Heart left ventricle (tissue), 13 donors: ENCODE measurements around the gene NECAB2.

Source experiments
- CTCF ChIP-seq, 12 donors: fragments of 200-600 bp; sonication (generic) in 4 of 12; IDR thresholded peaks; one replicate each; pipeline versions ENCODE4 v1.5.0 to v1.8.0; 2018 to 2022; ENCODE audit warnings: antibody characterized with exemption in 12 of 12, mild to moderate bottlenecking in 5 of 12
- POLR2A ChIP-seq, 2 donors: fragments of 450-650 bp; IDR thresholded peaks; one replicate each; pipeline ENCODE4 v1.6.1; 2017; ENCODE audit warnings: antibody characterized with exemption in 2 of 2, mild to moderate bottlenecking in 2 of 2, moderate library complexity in 2 of 2
- donor health status: ischemic (EF 13 %, LVEDD 7.1; RV severe dilation, severe dysfunction).
- donor health status: DM: no; HTN: yes; CAD: no.
- donor health status: DM: no; HTN: no; CAD: no.
- donor health status: ischemic (EF 25% LVEDD 6.9; RV normal size, moderate dysfunction).
- donor health status: ischemic (EF 25% LVEDD 5.7; RV mildly dilated, moderate dysfunction).
- donor health status: ischemic (EF 35%, LVEDD 5.7; RV mildly dilated, moderate dysfunction).
- donor health status: nonischemic (EF 11% LVEDD 7.7; RV severe dilation, severe dysfunction).
- donor health status: DM: yes; HTN: yes; CAD: no.
- donor health status: PGD.
- donor health status: ischemic (EF 29% LVEDD 5.4; RV normal size, mild dysfunction).
- donor health status: nonischemic (EF 23%, LVEDD 6.1; RV moderate dilation, normal function).

GRCh38 chr16:83994087-83994486 is 26.0 kb downstream of the NECAB2 start:
- TF ChIP-seq CTCF (IDR thresholded peaks at IDR 0.05): no peak
- no peak for TF ChIP-seq POLR2A (IDR thresholded peaks at IDR 0.05)
